ENCODE data around the gene GIMAP8.
"Not testable (repeated sequence)": the region's sequence is repeated elsewhere in the genome, so short reads cannot be mapped to it uniquely, and the experiment has no call there.

The GIMAP8 gene

DNA sequence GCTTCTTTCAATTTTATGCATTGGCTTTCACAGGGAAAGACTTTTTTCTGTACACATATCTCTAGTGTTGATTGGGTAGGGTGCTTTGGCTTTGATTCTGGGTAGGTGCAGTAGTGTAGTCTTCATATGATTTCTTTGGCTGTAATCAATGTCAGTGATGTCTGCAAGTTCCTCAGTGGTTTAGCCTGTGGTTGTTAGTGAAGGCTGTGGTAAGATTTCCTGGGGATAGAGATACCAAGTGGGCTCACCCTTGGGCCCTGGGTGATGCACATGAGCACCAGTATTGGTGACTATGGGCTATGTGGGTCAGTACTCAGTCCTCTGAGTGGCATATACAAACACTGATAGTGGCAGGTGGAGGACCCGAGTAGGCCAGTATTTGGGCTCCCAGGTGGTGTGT is 13.0 kb downstream of the GIMAP8 start:
- no peak for DNase-seq (ENCODE audit: low read depth in 1 of 2, low spot score in 1 of 2)

DNA sequence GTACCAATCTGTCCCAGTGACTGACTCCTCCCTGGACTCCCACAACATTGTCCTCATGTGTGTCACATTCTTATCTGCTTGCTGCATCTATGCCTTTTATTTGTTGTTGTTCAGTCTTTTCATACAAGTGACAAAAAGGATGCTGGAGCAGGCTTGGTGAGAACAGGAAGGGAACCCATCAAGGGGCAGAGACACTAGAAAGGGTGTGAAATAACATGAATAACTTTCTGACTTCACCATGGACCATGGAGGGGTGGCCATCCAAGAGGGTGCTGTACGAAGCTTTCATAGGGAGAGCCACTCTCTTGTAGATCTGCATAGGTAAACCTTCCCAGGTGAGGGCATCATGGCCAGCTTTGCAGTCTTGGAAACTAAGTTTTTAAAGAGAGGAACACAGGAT is 14.5 kb downstream of the GIMAP8 start:
- no peak for DNase-seq (ENCODE audit: low read depth in 1 of 2, low spot score in 1 of 2)

DNA sequence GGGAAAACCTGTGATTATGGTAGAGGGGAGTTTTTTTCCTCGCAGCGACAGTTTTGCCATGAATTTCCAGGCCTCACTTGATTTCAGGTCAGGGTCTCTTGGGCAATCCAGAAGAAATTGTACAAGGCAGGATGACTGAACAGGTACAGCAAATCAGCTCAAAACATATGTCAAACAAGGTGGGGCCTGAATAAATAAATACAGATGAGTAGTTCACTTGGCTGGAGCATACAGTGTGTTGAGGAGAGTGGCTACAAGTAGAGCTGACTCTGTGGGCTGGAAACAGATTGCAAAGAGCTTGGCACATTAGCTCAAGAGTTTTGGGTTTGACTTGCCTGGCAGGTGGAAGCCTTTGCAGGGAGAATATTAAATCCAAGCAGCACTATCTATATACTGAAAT is 15.0 kb downstream of the GIMAP8 start:
- DNase-seq (ENCODE audit: low read depth in 1 of 2, low spot score in 1 of 2) = no peak

DNA sequence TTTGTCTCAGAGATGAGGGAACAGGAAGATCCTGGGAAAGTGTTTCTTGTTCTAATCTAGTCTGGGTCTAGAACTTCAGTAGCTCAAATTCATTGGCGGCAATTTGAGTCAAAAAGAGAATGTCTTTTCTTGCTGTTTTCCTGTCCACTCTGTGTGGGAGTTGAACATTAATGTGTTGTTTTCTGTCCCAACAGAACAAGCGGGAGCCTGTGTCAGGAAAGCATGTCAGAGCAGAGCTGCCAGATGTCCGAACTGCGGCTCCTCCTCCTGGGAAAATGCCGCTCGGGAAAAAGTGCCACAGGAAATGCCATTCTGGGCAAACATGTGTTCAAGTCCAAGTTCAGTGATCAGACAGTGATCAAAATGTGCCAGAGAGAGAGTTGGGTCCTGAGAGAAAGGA is 16.0 kb downstream of the GIMAP8 start:
- DNase-seq (ENCODE audit: low read depth in 1 of 2, low spot score in 1 of 2) = no peak

DNA sequence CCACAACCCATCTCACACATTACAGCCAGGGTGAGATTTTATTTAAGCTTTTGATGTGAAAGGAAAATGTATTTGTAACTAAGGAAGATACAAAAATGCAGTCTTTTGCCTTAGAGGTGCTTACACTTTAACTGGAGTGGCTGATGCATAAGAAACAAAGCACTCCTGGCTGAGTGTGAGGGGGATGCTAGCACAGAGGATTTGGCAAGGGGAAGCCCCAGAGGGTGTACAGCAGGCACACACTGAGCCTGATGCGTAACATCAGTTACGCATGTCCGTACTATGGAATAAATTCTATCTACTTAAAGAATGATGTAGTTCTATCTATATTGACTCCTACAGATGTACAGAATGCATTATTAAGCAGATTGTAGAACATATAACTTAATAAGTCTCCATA is 17.8 kb downstream of the GIMAP8 start:
- DNase-seq (ENCODE audit: low read depth in 1 of 2, low spot score in 1 of 2) = no peak

DNA sequence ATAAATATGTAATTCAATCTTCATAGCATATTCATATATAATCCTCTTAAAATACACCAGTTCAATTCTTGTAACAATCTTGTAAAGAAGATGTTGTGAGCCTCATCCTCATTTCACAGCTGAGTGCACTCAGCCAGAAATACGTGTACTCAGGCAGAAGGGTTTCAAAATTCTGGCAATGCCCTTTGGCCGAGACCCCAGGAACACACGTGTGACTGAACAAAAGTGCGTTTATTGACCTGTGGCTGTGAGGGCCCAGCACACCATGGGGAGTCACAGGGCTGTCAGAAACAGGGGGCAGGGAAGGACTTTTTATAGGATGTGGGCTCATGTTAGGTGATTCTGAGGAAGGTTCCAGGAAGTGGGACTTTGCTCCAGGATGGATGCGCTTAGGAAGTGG is 21.5 kb downstream of the GIMAP8 start:
- DNase-seq (ENCODE audit: low read depth in 1 of 2, low spot score in 1 of 2) = no peak

DNA sequence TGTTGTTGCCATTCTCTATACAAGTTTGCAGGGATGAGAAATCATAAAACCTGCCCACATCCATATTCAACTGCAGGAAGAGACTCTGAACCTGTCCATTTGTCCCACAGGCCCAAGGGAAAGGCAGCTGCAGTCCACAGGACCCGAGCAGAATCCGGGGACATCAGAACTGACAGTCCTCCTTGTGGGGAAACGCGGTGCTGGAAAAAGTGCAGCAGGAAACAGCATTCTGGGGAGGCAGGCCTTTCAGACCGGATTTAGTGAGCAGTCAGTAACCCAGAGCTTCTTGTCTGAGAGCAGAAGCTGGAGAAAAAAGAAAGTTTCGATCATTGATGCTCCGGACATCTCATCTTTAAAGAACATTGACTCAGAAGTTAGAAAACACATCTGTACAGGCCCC is 23.5 kb downstream of the GIMAP8 start:
- DNase-seq (ENCODE audit: low read depth in 1 of 2, low spot score in 1 of 2) = no peak

DNA sequence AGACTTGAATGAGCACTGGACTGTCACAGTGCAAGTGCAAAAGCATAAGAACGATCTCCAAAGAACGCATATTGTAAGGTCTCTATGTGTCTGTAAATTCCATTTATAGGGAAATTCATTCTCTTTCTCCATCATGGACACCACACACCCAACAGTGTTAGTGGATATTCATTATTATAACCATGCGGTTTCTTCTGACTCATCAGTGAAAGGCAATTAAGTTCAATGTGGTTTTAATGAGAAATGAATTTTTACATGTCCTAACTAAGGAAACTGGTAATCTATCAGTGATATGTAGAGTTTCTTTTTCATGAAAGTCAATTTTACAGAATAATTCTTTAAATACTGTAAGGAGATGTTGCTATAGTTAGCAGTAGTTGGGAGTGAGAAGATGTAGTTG is 25.9 kb downstream of the GIMAP8 start:
- no peak for DNase-seq (ENCODE audit: low read depth in 1 of 2, low spot score in 1 of 2)

DNA sequence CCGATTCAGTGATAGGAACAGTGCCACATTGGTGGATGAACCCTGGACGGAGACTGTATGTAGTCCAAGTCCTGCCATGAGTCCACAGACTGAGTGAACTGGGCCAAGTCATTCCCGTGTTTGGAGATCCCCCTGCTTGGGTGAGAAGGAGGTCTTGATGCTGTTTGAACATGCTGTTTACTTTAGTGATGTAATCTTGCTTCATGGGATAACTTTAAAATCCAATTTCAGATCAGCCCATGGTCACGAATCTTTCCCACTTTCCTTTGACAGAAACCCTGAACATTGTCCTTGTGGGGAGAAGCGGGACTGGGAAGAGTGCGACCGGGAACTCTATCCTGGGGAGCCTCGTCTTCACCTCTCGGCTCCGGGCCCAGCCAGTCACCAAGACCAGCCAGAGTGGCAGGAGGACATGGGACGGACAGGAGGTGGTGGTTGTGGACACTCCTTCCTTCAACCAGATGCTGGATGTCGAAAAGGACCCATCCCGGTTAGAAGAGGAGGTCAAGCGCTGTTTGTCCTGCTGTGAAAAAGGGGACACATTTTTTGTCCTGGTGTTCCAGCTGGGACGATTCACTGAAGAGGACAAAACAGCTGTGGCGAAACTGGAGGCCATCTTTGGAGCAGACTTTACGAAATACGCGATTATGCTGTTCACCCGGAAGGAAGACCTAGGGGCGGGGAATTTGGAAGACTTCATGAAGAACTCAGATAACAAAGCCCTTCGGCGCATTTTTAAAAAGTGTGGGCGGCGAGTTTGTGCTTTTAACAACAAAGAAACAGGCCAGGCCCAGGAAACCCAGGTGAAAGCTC is 26.6 kb downstream of the GIMAP8 start:
- no peak for DNase-seq (ENCODE audit: low read depth in 1 of 2, low spot score in 1 of 2)

DNA sequence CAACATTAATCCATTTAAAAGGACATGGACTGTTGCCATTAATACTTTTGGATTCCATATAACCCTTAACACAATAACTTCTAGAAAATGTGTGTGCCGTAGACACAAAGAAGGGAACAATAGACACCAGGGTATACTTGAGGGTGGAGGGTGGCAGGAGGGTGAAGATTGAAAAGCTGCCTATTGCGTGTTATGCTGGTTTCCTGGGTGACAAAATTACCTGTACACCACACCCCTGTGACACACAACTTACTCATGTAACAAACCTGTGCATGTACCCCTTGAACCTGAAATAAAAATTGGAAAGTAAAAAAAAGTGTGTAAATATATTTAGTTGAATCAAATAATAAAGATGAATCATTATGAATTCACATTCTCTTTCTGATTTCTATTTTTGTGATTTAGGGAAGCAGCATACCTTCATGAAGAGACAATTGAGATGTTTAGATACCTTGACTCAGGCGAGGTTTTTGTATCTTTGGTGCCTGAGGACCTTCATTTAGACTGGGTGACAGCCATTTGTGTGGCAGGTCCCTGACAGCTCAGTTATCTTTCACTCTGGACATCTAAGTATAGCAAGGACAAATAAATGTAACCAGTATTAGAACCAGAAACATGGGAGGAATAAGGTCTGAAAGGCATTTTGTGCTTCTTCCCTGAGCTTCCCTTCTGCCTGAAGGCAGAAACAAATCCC is 28.7 kb downstream of the GIMAP8 start:
- DNase-seq (ENCODE audit: low read depth in 1 of 2, low spot score in 1 of 2) = no peak

DNA sequence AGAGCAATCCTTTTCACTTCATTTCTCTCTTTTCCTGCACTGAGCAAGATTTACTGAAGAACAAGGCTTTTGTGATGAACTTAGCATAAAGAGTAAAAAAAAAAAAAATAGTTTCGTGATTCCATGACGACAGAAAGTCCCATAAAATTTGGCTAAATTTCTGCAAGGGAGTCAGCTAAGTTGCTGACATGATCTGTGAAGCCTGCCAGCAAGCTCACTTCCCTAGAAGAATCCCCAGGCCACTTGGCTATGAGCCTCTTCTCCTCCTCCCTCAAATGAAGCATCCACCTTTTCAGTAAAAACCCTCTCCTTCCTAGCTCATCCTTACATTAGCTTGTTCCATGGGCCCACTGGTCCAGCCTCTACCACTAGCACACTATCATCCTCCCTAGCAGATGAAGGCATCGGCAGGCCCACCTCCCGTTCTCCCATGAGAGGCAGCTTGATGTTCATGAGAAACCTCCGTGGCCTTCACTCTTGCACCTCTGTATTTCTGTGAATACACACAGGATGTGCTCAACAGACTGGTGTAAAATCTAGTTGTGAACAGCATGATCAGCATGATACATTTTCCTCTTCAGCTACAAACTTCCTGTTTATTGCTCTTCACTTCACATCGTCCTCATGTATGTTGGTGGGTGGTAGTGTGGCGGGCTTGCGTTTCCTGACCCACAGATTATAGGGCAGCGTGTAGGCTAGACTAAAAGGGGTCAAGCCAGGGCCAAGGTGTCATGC is 30.9 kb downstream of the GIMAP8 start:
- DNase-seq (ENCODE audit: low read depth in 1 of 2, low spot score in 1 of 2) = peak in 1 of 2 donors; percentile 19

DNA sequence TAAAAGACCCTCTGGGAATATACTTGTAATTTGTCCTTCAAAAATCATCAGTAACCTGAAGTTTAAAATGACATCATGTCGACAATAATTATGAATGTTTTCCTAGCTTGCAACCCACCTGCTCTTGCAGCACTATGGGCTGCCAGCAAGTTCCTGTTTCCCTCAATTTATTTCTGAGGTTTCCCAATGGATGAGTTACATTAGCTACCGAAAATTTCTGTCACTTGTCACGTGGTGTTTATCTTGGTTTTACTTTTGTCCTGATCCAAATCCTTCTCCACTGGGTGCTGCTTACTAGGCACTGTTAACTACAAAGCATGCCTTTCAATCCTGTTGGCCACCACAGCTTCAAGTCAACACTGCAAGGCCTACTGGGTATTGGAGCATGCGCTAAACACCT is 31.5 kb downstream of the GIMAP8 start:
- no peak for DNase-seq (ENCODE audit: low read depth in 1 of 2, low spot score in 1 of 2)

DNA sequence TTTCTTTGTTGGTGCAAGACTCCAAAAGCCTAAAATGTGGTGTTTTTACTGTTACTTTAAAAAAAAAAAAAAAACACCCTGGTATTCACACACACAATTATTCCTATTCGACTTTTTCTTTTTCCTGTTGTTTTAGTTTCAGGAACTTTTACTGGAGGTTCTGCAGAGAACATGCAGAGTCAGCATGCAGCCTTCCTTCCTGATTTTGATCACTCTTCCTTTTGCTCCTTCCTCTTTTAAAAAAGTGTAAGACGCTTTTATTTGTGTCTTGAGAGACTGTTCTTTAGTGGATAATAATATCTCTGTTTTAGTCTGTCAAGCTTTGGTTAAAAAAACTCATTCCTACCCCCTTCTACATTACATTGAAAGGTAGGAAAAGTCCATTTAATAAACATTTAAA is 33.1 kb downstream of the GIMAP8 start:
- DNase-seq (ENCODE audit: low read depth in 1 of 2, low spot score in 1 of 2) = not testable (repeated sequence)

DNA sequence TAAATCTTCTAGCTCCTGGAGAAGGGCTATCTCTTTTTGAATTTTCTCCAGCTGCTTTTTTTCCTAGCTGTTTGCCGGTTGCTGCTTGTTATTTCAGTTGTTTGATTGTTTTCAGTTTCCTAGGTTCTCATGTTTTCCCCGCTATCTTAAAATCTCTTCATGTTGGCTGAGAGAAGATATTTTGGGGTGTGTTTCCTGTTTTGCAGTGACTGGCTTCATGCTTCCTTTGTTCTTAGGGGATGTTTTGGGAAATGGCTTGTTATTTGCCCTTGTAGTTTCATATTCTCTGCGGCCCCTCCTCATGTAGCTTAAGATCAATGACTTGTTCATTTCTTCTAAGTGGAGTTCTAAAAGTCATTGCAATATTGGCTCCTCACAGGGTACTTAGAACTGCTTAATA is 33.6 kb downstream of the GIMAP8 start:
- not testable (repeated sequence) for DNase-seq (ENCODE audit: low read depth in 1 of 2, low spot score in 1 of 2)

DNA sequence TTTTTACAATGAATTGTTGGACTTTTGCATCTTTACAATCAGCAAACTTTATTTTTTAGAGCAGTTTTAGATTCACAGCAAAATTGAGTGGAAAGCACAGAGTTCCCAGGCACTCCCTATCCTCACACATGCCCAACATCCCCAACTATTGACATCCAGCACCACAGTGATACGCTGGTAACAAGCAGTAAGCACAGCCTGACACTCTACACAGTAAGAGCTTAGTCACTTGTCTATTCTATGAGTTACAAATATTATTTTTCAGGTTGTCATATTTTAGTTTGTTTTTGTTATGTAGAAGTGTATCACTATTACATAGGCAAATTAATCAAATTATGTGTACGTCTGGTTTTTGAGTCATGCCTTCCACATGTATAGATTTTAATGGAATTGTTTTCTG is 37.2 kb downstream of the GIMAP8 start:
- DNase-seq (ENCODE audit: low read depth in 1 of 2, low spot score in 1 of 2) = no peak

DNA sequence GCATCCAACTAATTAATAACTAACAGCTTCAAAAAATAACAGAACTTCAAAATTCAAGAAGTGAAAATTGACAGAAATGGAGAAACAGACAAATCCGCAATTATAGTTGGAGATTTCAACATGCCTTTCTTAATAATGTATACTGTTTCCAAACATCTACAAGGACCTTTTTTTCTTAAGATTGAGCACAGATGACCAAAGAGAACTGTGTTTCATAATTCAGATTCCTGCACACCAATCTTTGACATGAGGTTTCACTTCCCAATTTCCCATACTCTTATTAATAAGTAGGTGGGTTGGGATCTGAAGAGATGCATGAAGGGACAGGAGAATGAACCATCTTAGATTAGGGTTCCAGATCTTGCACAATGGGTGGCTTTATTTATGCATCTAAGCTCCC is 39.4 kb downstream of the GIMAP8 start:
- no peak for DNase-seq (ENCODE audit: low read depth in 1 of 2, low spot score in 1 of 2)

DNA sequence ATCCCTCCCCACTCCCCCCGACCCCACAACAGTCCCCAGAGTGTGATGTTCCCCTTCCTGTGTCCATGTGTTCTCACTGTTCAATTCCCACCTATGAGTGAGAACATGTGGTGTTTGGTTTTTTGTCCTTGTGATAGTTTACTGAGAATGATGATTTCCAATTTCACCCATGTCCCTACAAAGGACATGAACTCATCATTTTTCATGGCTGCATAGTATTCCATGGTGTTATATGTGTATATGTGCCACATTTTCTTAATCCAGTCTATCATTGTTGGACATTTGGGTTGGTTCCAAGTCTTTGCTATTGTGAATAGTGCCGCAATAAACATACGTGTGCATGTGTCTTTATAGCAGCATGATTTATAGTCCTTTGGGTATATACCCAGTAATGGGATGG is 43.0 kb downstream of the GIMAP8 start:
- not testable (repeated sequence) for DNase-seq (ENCODE audit: low read depth in 1 of 2, low spot score in 1 of 2)

DNA sequence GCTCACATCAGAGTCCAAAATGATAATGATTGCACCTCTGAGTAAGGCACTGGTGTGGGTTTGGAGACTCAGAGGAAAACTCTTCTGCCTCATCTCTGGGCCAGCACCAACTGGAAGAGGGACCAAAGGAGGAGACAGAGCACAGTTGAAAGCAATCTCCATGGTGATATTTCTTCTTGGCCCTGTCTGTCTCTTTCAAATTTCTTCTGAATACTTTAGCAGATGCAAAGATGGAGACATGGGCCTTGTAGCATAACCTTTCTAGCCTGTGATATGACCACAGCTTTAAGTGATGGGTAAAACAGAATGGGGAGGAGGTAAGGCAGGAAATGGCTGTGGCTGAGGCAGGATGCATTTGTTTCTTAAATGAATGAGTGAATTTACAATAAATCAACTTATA is 52.1 kb downstream of the GIMAP8 start:
- no peak for DNase-seq (ENCODE audit: low read depth in 1 of 2, low spot score in 1 of 2)

DNA sequence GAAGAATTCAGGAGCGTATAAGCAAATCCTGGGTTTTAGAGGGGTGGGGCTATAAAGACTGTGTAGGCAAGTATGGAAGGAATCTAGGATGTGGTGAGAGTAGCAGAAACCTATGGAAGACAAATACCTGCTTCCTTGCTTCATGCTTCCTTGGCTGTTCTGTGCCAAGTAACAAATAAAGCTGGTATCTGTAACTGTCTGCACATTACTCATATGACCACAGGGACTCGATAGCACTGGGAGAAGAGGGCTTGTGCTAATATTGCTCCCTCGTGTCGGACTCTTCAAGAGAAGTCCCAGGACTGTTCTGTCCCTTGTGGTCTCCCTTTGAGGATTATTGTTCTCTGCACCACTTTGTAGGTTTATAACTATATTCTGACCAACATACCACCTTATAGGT is 52.7 kb downstream of the GIMAP8 start:
- DNase-seq (ENCODE audit: low read depth in 1 of 2, low spot score in 1 of 2) = no peak

DNA sequence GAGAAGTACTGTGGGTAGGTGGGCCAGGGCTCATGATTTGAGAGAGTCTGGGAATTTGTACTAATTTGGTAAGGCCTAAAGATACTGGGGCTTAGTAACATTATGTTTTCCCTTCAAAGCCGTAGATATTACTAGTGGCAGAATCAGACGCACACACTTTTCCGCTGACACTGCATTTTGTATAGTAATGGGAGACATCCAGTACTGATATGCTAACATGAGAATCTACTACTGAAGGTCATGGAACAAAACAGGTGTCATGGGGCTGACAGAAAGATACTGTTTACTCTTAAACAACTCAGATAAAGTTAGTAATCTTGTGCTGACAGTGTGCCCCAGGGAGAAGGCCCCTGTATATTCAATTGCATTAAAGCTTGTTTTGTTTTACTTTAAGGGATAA is 53.2 kb downstream of the GIMAP8 start:
- DNase-seq (ENCODE audit: low read depth in 1 of 2, low spot score in 1 of 2) = no peak

DNA sequence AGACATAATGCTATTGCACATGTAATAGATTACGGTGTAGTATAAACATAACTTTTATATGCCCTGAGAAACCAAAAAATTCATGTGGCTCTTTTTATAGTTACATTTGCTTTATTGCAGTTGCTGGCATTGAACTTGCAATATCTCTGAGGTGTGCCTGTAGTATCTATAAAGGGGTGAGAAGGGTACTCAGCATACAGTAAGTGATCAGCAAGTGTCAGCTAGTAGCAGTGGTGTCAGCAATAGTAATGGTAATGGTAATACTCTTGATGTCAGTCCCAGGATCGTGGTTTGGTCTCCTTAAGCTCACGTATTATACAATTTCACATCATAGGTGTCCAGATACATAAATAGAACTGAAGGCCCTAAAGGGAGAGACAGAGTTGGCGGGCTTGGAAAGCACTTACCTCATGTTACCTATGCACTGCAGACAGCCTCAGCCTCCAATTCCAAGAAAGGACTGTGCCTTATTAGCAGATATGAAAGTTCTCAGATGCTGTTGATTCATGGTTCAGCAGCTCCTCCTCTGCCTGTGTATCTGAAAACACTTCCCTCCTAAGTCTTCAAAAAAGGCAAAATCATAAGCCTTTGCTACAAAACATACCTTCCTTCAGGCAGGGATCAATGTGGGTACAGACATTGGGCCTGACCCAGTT is 57.6 kb downstream of the GIMAP8 start:
- DNase-seq (ENCODE audit: low read depth in 1 of 2, low spot score in 1 of 2) = no peak

DNA sequence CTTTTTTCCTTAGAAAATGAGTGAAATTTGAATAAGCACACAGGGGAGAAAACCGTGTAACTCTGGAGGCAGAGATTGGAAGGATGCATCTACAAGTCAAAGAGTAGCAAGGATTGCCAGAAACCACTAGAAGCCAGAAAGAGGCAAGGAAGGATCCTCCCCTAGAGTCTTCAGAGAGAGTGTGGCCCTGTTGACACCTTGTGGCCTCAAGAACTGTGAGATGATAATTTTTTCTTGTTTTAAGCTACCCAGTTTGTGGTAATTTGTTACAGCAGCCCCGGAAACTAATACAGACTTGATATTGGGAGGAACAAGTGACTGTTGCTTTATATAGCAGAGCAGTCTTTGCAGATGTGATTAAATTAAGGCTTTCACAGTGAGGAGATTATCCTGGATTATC is 60.6 kb downstream of the GIMAP8 start:
- no peak for DNase-seq (ENCODE audit: low read depth in 1 of 2, low spot score in 1 of 2)
